ENCODE measurements around the gene TRIM23.

TRIM23 gene

GRCh38 chr5:65556718-65557117 lies 67.4 kb downstream of the TRIM23 start:
- H3K9me3 ChIP-seq (ENCODE audit: control insufficient read depth, low read length): no peaks in the 10 kb centered on the region
- H2BK15ac ChIP-seq (ENCODE audit: low read depth, poor library complexity, severe bottlenecking): no peak overlapping the region
- no peak overlapping the region for H3K4ac ChIP-seq (ENCODE audit: low read depth in 1 of 2, low read length in 2 of 2)
- no peak overlapping the region for H3K4me2 ChIP-seq (ENCODE audit: low read length, poor library complexity, severe bottlenecking)
- H4K91ac ChIP-seq (ENCODE audit: low read length): no peak overlapping the region
- H3K79me1 ChIP-seq (replicated peaks; ENCODE audit: low read length, poor library complexity, severe bottlenecking): peaks cover 5% of the 10 kb centered on the region
- no peak overlapping the region for H2AK5ac ChIP-seq (ENCODE audit: low read length, severe bottlenecking)
- no peaks in the 10 kb centered on the region for H3K27me3 ChIP-seq (ENCODE audit: control insufficient read depth in 1 of 2, insufficient read depth in 1 of 2, low read length in 2 of 2)
- no peaks in the 10 kb centered on the region for H3K4me1 ChIP-seq (ENCODE audit: control insufficient read depth, insufficient read depth, low read depth, low read length)
- H3K23ac ChIP-seq (ENCODE audit: low read length in 2 of 2): no peak overlapping the region
- H3K9ac ChIP-seq (ENCODE audit: low read length): no peak overlapping the region
- H2BK12ac ChIP-seq (ENCODE audit: low read length in 2 of 2): no peak overlapping the region
- peaks cover 0 to 10% of the 10 kb centered on the region in 2 experiments for H3K36me3 ChIP-seq (ENCODE audit: control insufficient read depth in 1 of 2, insufficient read depth in 2 of 2, low read depth in 1 of 2, low read length in 2 of 2)
- H3K18ac ChIP-seq (ENCODE audit: low read depth in 1 of 2, low read length in 2 of 2): no peak overlapping the region
- no peak overlapping the region for H4K8ac ChIP-seq (ENCODE audit: low read length)
- H2BK120ac ChIP-seq (ENCODE audit: low read depth, low read length): no peak overlapping the region
- H3K27ac ChIP-seq (ENCODE audit: low read length, poor library complexity, severe bottlenecking): no peak overlapping the region
- no peak overlapping the region for H3K14ac ChIP-seq (ENCODE audit: low read length in 2 of 2)
- no peak overlapping the region for H3K4me3 ChIP-seq (ENCODE audit: insufficient read depth in 1 of 2, low read depth in 1 of 2, low read length in 2 of 2)
- 100% methylated on average over 1 of the region's 3 CpGs for WGBS
- no peak overlapping the region for H2AFZ ChIP-seq (ENCODE audit: low read depth, low read length)
- H2BK5ac ChIP-seq (ENCODE audit: low read depth, low read length, poor library complexity, severe bottlenecking): no peak overlapping the region
- no peak for DNase-seq

GRCh38 chr5:65556181-65556580 lies 68.0 kb downstream of the TRIM23 start:
- no peaks in the 10 kb centered on the region for H3K4me1 ChIP-seq (ENCODE audit: control insufficient read depth, insufficient read depth, low read depth, low read length)
- no peak overlapping the region for H3K4me2 ChIP-seq (ENCODE audit: low read length, poor library complexity, severe bottlenecking)
- no peak overlapping the region for H3K14ac ChIP-seq (ENCODE audit: low read length in 2 of 2)
- H2BK12ac ChIP-seq (ENCODE audit: low read length in 2 of 2): no peak overlapping the region
- no peak overlapping the region for H3K18ac ChIP-seq (ENCODE audit: low read depth in 1 of 2, low read length in 2 of 2)
- H3K23ac ChIP-seq (ENCODE audit: low read length in 2 of 2): no peak overlapping the region
- no peaks in the 10 kb centered on the region for H3K27me3 ChIP-seq (ENCODE audit: control insufficient read depth in 1 of 2, insufficient read depth in 1 of 2, low read length in 2 of 2)
- no peak for DNase-seq
- H4K8ac ChIP-seq (ENCODE audit: low read length): no peak overlapping the region
- H4K91ac ChIP-seq (ENCODE audit: low read length): no peak overlapping the region
- H2BK15ac ChIP-seq (ENCODE audit: low read depth, poor library complexity, severe bottlenecking): no peak overlapping the region
- no peak overlapping the region for H3K4me3 ChIP-seq (ENCODE audit: insufficient read depth in 1 of 2, low read depth in 1 of 2, low read length in 2 of 2)
- 100% methylated on average over 2 of the region's 2 CpGs for WGBS
- H2AFZ ChIP-seq (ENCODE audit: low read depth, low read length): no peak overlapping the region
- no peak overlapping the region for H2AK5ac ChIP-seq (ENCODE audit: low read length, severe bottlenecking)
- no peak overlapping the region for H2BK5ac ChIP-seq (ENCODE audit: low read depth, low read length, poor library complexity, severe bottlenecking)
- no peak overlapping the region for H3K27ac ChIP-seq (ENCODE audit: low read length, poor library complexity, severe bottlenecking)
- peaks cover 0 to 10% of the 10 kb centered on the region in 2 experiments for H3K36me3 ChIP-seq (ENCODE audit: control insufficient read depth in 1 of 2, insufficient read depth in 2 of 2, low read depth in 1 of 2, low read length in 2 of 2)
- peaks cover 3% of the 10 kb centered on the region for H3K79me1 ChIP-seq (replicated peaks; ENCODE audit: low read length, poor library complexity, severe bottlenecking)
- no peak overlapping the region for H3K4ac ChIP-seq (ENCODE audit: low read depth in 1 of 2, low read length in 2 of 2)
- H3K9ac ChIP-seq (ENCODE audit: low read length): no peak overlapping the region
- no peak overlapping the region for H2BK120ac ChIP-seq (ENCODE audit: low read depth, low read length)
- no peaks in the 10 kb centered on the region for H3K9me3 ChIP-seq (ENCODE audit: control insufficient read depth, low read length)

DNA sequence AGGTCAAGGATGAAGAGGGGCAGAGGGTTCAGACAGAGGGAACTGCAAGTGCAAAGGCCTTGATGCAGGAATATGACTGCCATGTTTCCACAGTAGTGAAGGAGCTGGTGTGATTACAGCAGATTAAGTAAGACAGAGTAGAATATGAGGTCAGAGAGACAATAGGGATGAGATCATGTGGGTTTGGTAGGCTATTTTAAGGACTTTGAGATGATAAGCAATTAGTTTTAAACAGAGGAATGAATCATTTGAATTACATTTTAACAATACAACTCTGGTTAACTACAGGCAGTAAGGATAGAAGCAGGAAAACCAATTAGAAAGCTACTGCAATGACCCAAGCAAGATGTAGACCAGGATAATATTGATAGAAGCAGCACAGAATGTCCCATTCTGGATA lies 68.8 kb downstream of the TRIM23 start:
- H2BK120ac ChIP-seq (ENCODE audit: low read depth, low read length): no peak overlapping the region
- H3K27ac ChIP-seq (ENCODE audit: low read length, poor library complexity, severe bottlenecking): no peak overlapping the region
- H2BK15ac ChIP-seq (ENCODE audit: low read depth, poor library complexity, severe bottlenecking): no peak overlapping the region
- no peak overlapping the region for H2AK5ac ChIP-seq (ENCODE audit: low read length, severe bottlenecking)
- peak; percentile 8 for DNase-seq
- H3K36me3 ChIP-seq (ENCODE audit: control insufficient read depth in 1 of 2, insufficient read depth in 2 of 2, low read depth in 1 of 2, low read length in 2 of 2): peaks cover 0 to 14% of the 10 kb centered on the region in 2 experiments
- no peak overlapping the region for H3K4me3 ChIP-seq (ENCODE audit: insufficient read depth in 1 of 2, low read depth in 1 of 2, low read length in 2 of 2)
- no peak overlapping the region for H3K9ac ChIP-seq (ENCODE audit: low read length)
- H3K23ac ChIP-seq (ENCODE audit: low read length in 2 of 2): no peak overlapping the region
- no peak overlapping the region for H4K8ac ChIP-seq (ENCODE audit: low read length)
- no peak overlapping the region for H2BK5ac ChIP-seq (ENCODE audit: low read depth, low read length, poor library complexity, severe bottlenecking)
- no peaks in the 10 kb centered on the region for H3K4me1 ChIP-seq (ENCODE audit: control insufficient read depth, insufficient read depth, low read depth, low read length)
- no peaks in the 10 kb centered on the region for H3K27me3 ChIP-seq (ENCODE audit: control insufficient read depth in 1 of 2, insufficient read depth in 1 of 2, low read length in 2 of 2)
- H3K9me3 ChIP-seq (ENCODE audit: control insufficient read depth, low read length): no peaks in the 10 kb centered on the region
- H2AFZ ChIP-seq (ENCODE audit: low read depth, low read length): no peak overlapping the region
- H4K91ac ChIP-seq (ENCODE audit: low read length): no peak overlapping the region
- no peak overlapping the region for H3K4me2 ChIP-seq (ENCODE audit: low read length, poor library complexity, severe bottlenecking)
- H3K79me1 ChIP-seq (replicated peaks; ENCODE audit: low read length, poor library complexity, severe bottlenecking): peaks cover 3% of the 10 kb centered on the region
- H3K14ac ChIP-seq (ENCODE audit: low read length in 2 of 2): no peak overlapping the region
- no peak overlapping the region for H3K4ac ChIP-seq (ENCODE audit: low read depth in 1 of 2, low read length in 2 of 2)
- H3K18ac ChIP-seq (ENCODE audit: low read depth in 1 of 2, low read length in 2 of 2): no peak overlapping the region
- no peak overlapping the region for H2BK12ac ChIP-seq (ENCODE audit: low read length in 2 of 2)

- H3K4me3 ChIP-seq (ENCODE audit: insufficient read depth in 1 of 2, low read depth in 1 of 2, low read length in 2 of 2): no peak overlapping the region
- no peak overlapping the region for H2BK120ac ChIP-seq (ENCODE audit: low read depth, low read length)
- H3K9ac ChIP-seq (ENCODE audit: low read length): no peak overlapping the region
- DNase-seq: no peak
- no peak overlapping the region for H2AK5ac ChIP-seq (ENCODE audit: low read length, severe bottlenecking)
- peaks cover 0 to 17% of the 10 kb centered on the region in 2 experiments for H3K36me3 ChIP-seq (ENCODE audit: control insufficient read depth in 1 of 2, insufficient read depth in 2 of 2, low read depth in 1 of 2, low read length in 2 of 2)
- H3K27me3 ChIP-seq (ENCODE audit: control insufficient read depth in 1 of 2, insufficient read depth in 1 of 2, low read length in 2 of 2): no peaks in the 10 kb centered on the region
- H2BK5ac ChIP-seq (ENCODE audit: low read depth, low read length, poor library complexity, severe bottlenecking): no peak overlapping the region
- no peak overlapping the region for H3K14ac ChIP-seq (ENCODE audit: low read length in 2 of 2)
- H3K79me1 ChIP-seq (replicated peaks; ENCODE audit: low read length, poor library complexity, severe bottlenecking): peaks cover 4% of the 10 kb centered on the region
- H3K18ac ChIP-seq (ENCODE audit: low read depth in 1 of 2, low read length in 2 of 2): no peak overlapping the region
- 84% methylated on average over 5 of the region's 5 CpGs for WGBS
- no peak overlapping the region for H3K27ac ChIP-seq (ENCODE audit: low read length, poor library complexity, severe bottlenecking)
- no peaks in the 10 kb centered on the region for H3K4me1 ChIP-seq (ENCODE audit: control insufficient read depth, insufficient read depth, low read depth, low read length)
- H3K9me3 ChIP-seq (ENCODE audit: control insufficient read depth, low read length): no peaks in the 10 kb centered on the region
- no peak overlapping the region for H3K4me2 ChIP-seq (ENCODE audit: low read length, poor library complexity, severe bottlenecking)
- H3K4ac ChIP-seq (ENCODE audit: low read depth in 1 of 2, low read length in 2 of 2): no peak overlapping the region
- no peak overlapping the region for H2BK15ac ChIP-seq (ENCODE audit: low read depth, poor library complexity, severe bottlenecking)
- H4K8ac ChIP-seq (ENCODE audit: low read length): peak overlapping the region; percentile 54
- H2AFZ ChIP-seq (ENCODE audit: low read depth, low read length): no peak overlapping the region
- H3K23ac ChIP-seq (ENCODE audit: low read length in 2 of 2): no peak overlapping the region
- no peak overlapping the region for H4K91ac ChIP-seq (ENCODE audit: low read length)
- H2BK12ac ChIP-seq (ENCODE audit: low read length in 2 of 2): no peak overlapping the region
Observed at GRCh38 chr5:65553941-65554340, 70.2 kb downstream of the TRIM23 start.

Data from mesenchymal stem cell (in vitro differentiated cells and primary cell).